Endodermal cell (in vitro differentiated cells): ENCODE data around the gene DENND4A. TPM values are rescaled to one million over a fixed set of nuclear protein-coding genes. Genes with fewer than 3 reads are reported as not detected.
"Not testable (repeated sequence)": the region's sequence is repeated elsewhere in the genome, so short reads cannot be mapped to it uniquely, and the experiment has no call there.

Experiments
- DNase-seq: peaks from one replicate; pipeline ENCODE4 v3.0.0-alpha.2; 2017
- H3K27ac ChIP-seq: 2 replicates; pipeline ENCODE4 v1.5.1; 2013; ENCODE audit warnings: mild to moderate bottlenecking, low read depth, low read length, moderate library complexity
- H3K27me3 ChIP-seq: 2 replicates; pipeline ENCODE4 v1.6.1; 2013; ENCODE audit warnings: mild to moderate bottlenecking, low read length, moderate library complexity; ENCODE audit not compliant: insufficient read depth, control insufficient read depth, poor library complexity, severe bottlenecking
- H3K36me3 ChIP-seq: 2 replicates; pipeline ENCODE4 v1.7.0; 2013; ENCODE audit warnings: mild to moderate bottlenecking, low read length, moderate library complexity; ENCODE audit not compliant: control insufficient read depth, insufficient read depth
- H3K4me1 ChIP-seq: one replicate; pipeline ENCODE4 v1.7.0; 2013; ENCODE audit warnings: low read length; ENCODE audit not compliant: control insufficient read depth, insufficient read depth
- H3K4me3 ChIP-seq: 2 replicates; pipeline ENCODE4 v1.5.1; 2013; ENCODE audit warnings: mild to moderate bottlenecking, low read length, moderate library complexity
- H3K9ac ChIP-seq: 2 replicates; pipeline ENCODE4 v1.6.1; 2013; ENCODE audit warnings: mild to moderate bottlenecking, low read length, moderate library complexity; ENCODE audit not compliant: poor library complexity, severe bottlenecking; ENCODE audit errors: extremely low read depth
- H3K9me3 ChIP-seq: 2 replicates; pipeline ENCODE4 v1.6.1; 2013; ENCODE audit warnings: mild to moderate bottlenecking, low read length, moderate library complexity; ENCODE audit not compliant: control insufficient read depth
- H3K27ac Mint-ChIP-seq: 2 replicates; pipeline ENCODE4 v1.8.0; 2020; ENCODE audit warnings: mixed read lengths
- H3K27me3 Mint-ChIP-seq: 2 replicates; pipeline ENCODE4 v1.8.0; 2021; ENCODE audit warnings: mild to moderate bottlenecking, mixed read lengths; ENCODE audit not compliant: insufficient read depth
- H3K36me3 Mint-ChIP-seq: 2 replicates; pipeline ENCODE4 v1.8.0; 2020; ENCODE audit warnings: low read depth, mixed read lengths
- H3K4me1 Mint-ChIP-seq: 2 replicates; pipeline ENCODE4 v1.8.0; 2020; ENCODE audit warnings: mixed read lengths
- H3K4me3 Mint-ChIP-seq: 2 replicates; pipeline ENCODE4 v1.8.0; 2020; ENCODE audit warnings: mild to moderate bottlenecking, moderate library complexity, mixed read lengths
- H3K9me3 Mint-ChIP-seq: 2 replicates; pipeline ENCODE4 v1.8.0; 2020; ENCODE audit warnings: mild to moderate bottlenecking, mixed read lengths
- CTCF ChIP-seq: fragments of 200-600 bp; sonication (generic); conservative IDR thresholded peaks from 2 replicates; pipeline ENCODE4 v1.5.0; 2021; ENCODE audit warnings: antibody characterized with exemption, mild to moderate bottlenecking
- WGBS, 2 experiments: methylation state at CpG; one replicate each; pipeline versions ENCODE4 v1.1.5 to v1.1.7; 2013; ENCODE audit warnings: missing lambda C conversion rate in 2 of 2, mixed read lengths in 1 of 2; ENCODE audit not compliant: insufficient coverage in 1 of 2, insufficient read length in 1 of 2; 5-methylcytosine and 5-hydroxymethylcytosine counted together
- total RNA-seq, 2 donors: library from RNA; stranded (reverse); fragmentation: NEBNext Ultra II Directional in 1 of 2; extraction: Animal tissue kit (Norgen Biotek cat#: 25700) in 1 of 2; gene quantifications; 2 replicates in 1 of 2; 3 replicates in 1 of 2; pipeline ENCODE4 v1.2.1, GENCODE V29; 2021

The DENND4A gene
- total RNA-seq, 2 donors from 2014 or later = 7.3 to 9.8 TPM

GRCh38 chr15:65782096-65782495 lies 10.0 kb downstream of the DENND4A start:
- H3K36me3 Mint-ChIP-seq = no peaks in the 10 kb centered on the region

GRCh38 chr15:65778701-65779100 lies 13.4 kb downstream of the DENND4A start:
- H3K27me3 Mint-ChIP-seq, H3K4me1 Mint-ChIP-seq, H3K4me3 Mint-ChIP-seq, H3K27ac ChIP-seq, H3K4me3 ChIP-seq, H3K4me1 ChIP-seq, H3K36me3 Mint-ChIP-seq, H3K9me3 Mint-ChIP-seq, DNase-seq, H3K27me3 ChIP-seq, H3K9me3 ChIP-seq, H3K9ac ChIP-seq, H3K27ac Mint-ChIP-seq, H3K36me3 ChIP-seq: not testable (repeated sequence)
- WGBS, 2 experiments = 86 to 94% methylated on average over 4 to 9 of the region's 9 CpGs

More at GRCh38 chr15:65782096-65782495, 10.0 kb downstream of the DENND4A start:
- DNase-seq = no peak
- no peak overlapping the region for H3K27ac ChIP-seq
- H3K4me1 ChIP-seq = no peaks in the 10 kb centered on the region
- Mint-ChIP-seq H3K27me3 (no peaks in the 10 kb centered on the region), H3K4me3 (no peak overlapping the region), H3K9me3 (no peaks in the 10 kb centered on the region), H3K4me1 (peaks cover 7% of the 10 kb centered on the region), H3K27ac (no peak overlapping the region)
- TF ChIP-seq CTCF = no peak
- no peaks in the 10 kb centered on the region for H3K36me3 ChIP-seq
- no peak overlapping the region for H3K9ac ChIP-seq
- no peaks in the 10 kb centered on the region for H3K27me3 ChIP-seq
- H3K4me3 ChIP-seq = no peak overlapping the region
- 93% methylated on average over 3 to 5 of the region's 5 CpGs for WGBS, 2 experiments
- H3K9me3 ChIP-seq = no peaks in the 10 kb centered on the region

- no peak overlapping the region for H3K4me3 Mint-ChIP-seq
- no peaks in the 10 kb centered on the region for H3K9me3 ChIP-seq
- H3K9me3 Mint-ChIP-seq = no peaks in the 10 kb centered on the region
- no peaks in the 10 kb centered on the region for H3K36me3 Mint-ChIP-seq
- H3K4me1 Mint-ChIP-seq = peaks cover 2% of the 10 kb centered on the region
- no peak overlapping the region for H3K27ac Mint-ChIP-seq
- H3K27ac ChIP-seq = no peak overlapping the region
- 100% methylated on average over 1 of the region's 2 CpGs; no CpG with 5 or more reads in 1 of the 2 experiments for WGBS, 2 experiments
- DNase-seq = no peak
- no peaks in the 10 kb centered on the region for H3K27me3 Mint-ChIP-seq
- H3K27me3 ChIP-seq = no peaks in the 10 kb centered on the region
- no peak overlapping the region for H3K4me3 ChIP-seq
- H3K36me3 ChIP-seq = no peaks in the 10 kb centered on the region
- no peak overlapping the region for H3K9ac ChIP-seq
- H3K4me1 ChIP-seq = no peaks in the 10 kb centered on the region
- TF ChIP-seq CTCF = no peak
These were observed 13.8 kb downstream of the DENND4A start for GRCh38 chr15:65778269-65778668.

GRCh38 chr15:65777843-65778242 lies 14.2 kb downstream of the DENND4A start:
- 91% methylated on average over 4 to 6 of the region's 6 CpGs for WGBS, 2 experiments

More at GRCh38 chr15:65777843-65778242, 14.2 kb downstream of the DENND4A start:
- Mint-ChIP-seq H3K36me3 (no peaks in the 10 kb centered on the region), H3K9me3 (no peaks in the 10 kb centered on the region), H3K27ac (no peak overlapping the region), H3K27me3 (no peaks in the 10 kb centered on the region), H3K4me3 (no peak overlapping the region), H3K4me1 (no peaks in the 10 kb centered on the region)
- Histone ChIP-seq H3K27ac (no peak overlapping the region), H3K4me3 (no peak overlapping the region), H3K4me1 (no peaks in the 10 kb centered on the region), H3K27me3 (no peaks in the 10 kb centered on the region), H3K36me3 (no peaks in the 10 kb centered on the region), H3K9ac (no peak overlapping the region), H3K9me3 (no peaks in the 10 kb centered on the region)
- no peak for TF ChIP-seq CTCF
- no peak for DNase-seq
